ENCODE results near the gene DRAM2. TPM values are rescaled to one million over a fixed set of nuclear protein-coding genes. Genes with fewer than 3 reads are reported as not detected.

Gene DRAM2
- total and polyA plus RNA-seq, 8 donors: 2.6 to 420 (median 37.4) TPM

DNA sequence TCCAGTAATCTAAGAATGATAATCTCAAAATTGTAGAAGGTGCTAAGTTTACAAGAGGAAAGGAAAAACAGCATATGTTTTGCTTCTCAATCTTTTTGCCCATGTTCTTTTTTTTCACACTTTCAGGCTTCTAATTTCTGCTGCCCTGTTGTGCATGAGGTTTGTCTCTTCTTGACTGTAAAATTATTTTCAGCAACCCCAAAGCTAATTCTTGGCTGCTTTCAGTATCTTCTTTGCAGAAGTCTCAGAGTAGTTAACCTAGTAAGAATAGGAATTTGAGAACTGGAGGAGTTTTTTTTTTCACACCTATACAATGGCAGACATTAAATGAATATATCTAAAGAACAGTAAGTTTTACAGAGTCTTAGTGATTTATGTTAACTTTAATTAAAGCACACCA lies 34.2 kb upstream of the DRAM2 start:
- peaks cover 3 to 63% (median 63%) of the 10 kb centered on the region in 4 donors for H3K36me3 ChIP-seq
- no peak overlapping the region for H3K4me3 ChIP-seq
- TF ChIP-seq EP300 (IDR thresholded peaks at IDR 0.05) (no peak), POLR2AphosphoS5 (IDR thresholded peaks at IDR 0.05) (no peak), POLR2A (IDR thresholded peaks at IDR 0.05) (no peak)
- TF ChIP-seq, protein P1, sequence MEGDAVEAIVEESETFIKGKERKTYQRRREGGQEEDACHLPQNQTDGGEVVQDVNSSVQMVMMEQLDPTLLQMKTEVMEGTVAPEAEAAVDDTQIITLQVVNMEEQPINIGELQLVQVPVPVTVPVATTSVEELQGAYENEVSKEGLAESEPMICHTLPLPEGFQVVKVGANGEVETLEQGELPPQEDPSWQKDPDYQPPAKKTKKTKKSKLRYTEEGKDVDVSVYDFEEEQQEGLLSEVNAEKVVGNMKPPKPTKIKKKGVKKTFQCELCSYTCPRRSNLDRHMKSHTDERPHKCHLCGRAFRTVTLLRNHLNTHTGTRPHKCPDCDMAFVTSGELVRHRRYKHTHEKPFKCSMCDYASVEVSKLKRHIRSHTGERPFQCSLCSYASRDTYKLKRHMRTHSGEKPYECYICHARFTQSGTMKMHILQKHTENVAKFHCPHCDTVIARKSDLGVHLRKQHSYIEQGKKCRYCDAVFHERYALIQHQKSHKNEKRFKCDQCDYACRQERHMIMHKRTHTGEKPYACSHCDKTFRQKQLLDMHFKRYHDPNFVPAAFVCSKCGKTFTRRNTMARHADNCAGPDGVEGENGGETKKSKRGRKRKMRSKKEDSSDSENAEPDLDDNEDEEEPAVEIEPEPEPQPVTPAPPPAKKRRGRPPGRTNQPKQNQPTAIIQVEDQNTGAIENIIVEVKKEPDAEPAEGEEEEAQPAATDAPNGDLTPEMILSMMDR (IDR thresholded peaks at IDR 0.05): no peak
- H3K27ac ChIP-seq: no peak overlapping the region
- H3K9me3 ChIP-seq: no peaks in the 10 kb centered on the region
- DNase-seq: no peak
- intact Hi-C loops (cut with DNase I; ENCODE audit: low total_unique reads): no loop called here
- peaks cover 0 to 8% (median under 1%) of the 10 kb centered on the region in 4 donors for H3K4me1 ChIP-seq
- no peaks in the 10 kb centered on the region for H3K27me3 ChIP-seq

DNA sequence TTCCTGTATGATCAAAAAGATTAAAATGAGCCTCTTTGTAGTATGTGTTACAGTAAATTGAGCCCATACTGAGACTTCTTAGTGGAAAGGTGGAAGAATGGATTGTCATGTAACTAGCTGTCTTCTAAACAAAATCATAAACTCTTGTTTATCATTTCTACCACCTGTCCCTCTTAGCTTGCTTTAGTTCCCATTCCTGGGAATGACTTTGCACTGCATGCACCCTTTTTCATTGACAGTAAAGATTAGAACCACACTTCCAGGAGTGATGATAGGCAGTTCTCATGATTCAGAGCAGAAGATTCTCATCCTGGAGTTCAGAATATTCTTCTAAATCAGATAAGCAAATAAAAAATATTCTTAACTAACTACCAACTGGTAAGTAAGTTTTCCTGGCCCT lies 32.6 kb upstream of the DRAM2 start:
- intact Hi-C loops (cut with DNase I; ENCODE audit: low total_unique reads): no loop called here
- Histone ChIP-seq H3K9me3 (no peaks in the 10 kb centered on the region), H3K27me3 (no peaks in the 10 kb centered on the region), H3K36me3 (peaks cover 0 to 69% (median 65%) of the 10 kb centered on the region in 4 donors), H3K4me3 (no peak overlapping the region), H3K4me1 (peaks cover 0 to 20% (median 5%) of the 10 kb centered on the region in 4 donors), H3K27ac (no peak overlapping the region)
- TF ChIP-seq EP300 (IDR thresholded peaks at IDR 0.05) (no peak), POLR2A (IDR thresholded peaks at IDR 0.05) (no peak), POLR2AphosphoS5 (IDR thresholded peaks at IDR 0.05) (no peak)
- TF ChIP-seq, protein P1 (IDR thresholded peaks at IDR 0.05): no peak
- DNase-seq: no peak

DNA sequence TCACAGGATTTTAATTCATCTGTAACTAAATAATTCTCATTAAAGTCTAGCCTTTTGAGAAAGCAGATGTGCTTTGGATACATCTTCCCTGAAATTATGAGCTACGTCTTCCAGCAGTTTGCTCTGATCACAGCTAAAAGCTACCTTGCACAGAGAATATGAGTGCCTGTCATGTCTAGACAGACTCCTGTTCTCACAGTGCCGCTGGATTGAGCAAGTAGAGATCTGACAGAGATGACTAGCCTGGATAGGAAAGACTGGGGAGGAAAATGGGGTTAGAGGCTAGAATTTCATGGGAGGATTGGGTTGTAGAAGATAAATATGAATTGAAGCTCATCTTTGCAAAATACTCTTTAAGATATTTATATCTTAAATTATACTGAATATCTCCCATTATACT lies 24.3 kb upstream of the DRAM2 start:
- 93 to 99% (median 97%) methylated on average over 2 of the region's 2 CpGs for WGBS, 5 donors
- H3K36me3 ChIP-seq: peaks cover 0 to 67% (median 59%) of the 10 kb centered on the region in 4 donors

DNA sequence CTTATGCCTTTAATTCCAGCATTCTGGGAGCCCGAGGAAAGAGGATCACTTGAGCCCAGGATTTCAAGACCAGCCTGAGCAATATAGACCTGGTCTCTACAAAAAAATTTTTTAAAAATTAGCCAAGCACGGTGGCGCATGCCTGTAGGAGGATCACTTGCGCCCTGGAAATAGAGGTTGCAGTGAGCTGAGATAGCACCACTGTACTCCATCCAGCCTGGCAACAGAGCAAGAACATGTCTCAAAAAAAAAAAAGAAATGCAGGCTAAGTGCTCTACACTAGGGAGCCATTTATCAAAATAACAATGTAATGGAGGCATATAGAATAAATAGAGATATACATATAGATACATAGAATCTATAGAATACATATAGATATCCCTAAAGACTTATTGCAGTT lies 23.5 kb upstream of the DRAM2 start:
- WGBS, 5 donors: 92 to 98% (median 94%) methylated on average over 4 of the region's 4 CpGs
- intact Hi-C loops (cut with DNase I; ENCODE audit: low total_unique reads): no loop called here
- no peaks in the 10 kb centered on the region for H3K9me3 ChIP-seq
- no peak for DNase-seq
- peaks cover 0 to 61% (median 53%) of the 10 kb centered on the region in 4 donors for H3K36me3 ChIP-seq
- TF ChIP-seq, protein P1 (IDR thresholded peaks at IDR 0.05): no peak
- no peaks in the 10 kb centered on the region for H3K27me3 ChIP-seq
- peaks cover 0 to 32% (median 4%) of the 10 kb centered on the region in 4 donors for H3K4me1 ChIP-seq
- H3K4me3 ChIP-seq: no peak overlapping the region
- H3K27ac ChIP-seq: no peak overlapping the region

More for the DNA sequence above, 24.3 kb upstream of the DRAM2 start:
- Histone ChIP-seq H3K9me3 (no peaks in the 10 kb centered on the region), H3K27me3 (no peaks in the 10 kb centered on the region), H3K4me1 (peaks cover 4 to 39% (median 6%) of the 10 kb centered on the region in 4 donors), H3K27ac (no peak overlapping the region), H3K4me3 (no peak overlapping the region)
- DNase-seq: no peak
- no peak for TF ChIP-seq POLR2AphosphoS5 (IDR thresholded peaks at IDR 0.05)
- TF ChIP-seq EP300 (IDR thresholded peaks at IDR 0.05): no peak
- TF ChIP-seq, protein P1 (IDR thresholded peaks at IDR 0.05): no peak
- no peak for TF ChIP-seq POLR2A (IDR thresholded peaks at IDR 0.05)
- intact Hi-C loops (cut with DNase I; ENCODE audit: low total_unique reads): no loop called here
